Karpas-422 (cell line): ENCODE data around the gene SH3RF1. TPM values are rescaled to one million over a fixed set of nuclear protein-coding genes. Genes with fewer than 3 reads are reported as not detected.

Experiments used
- DNase-seq: peaks from one replicate; pipeline ENCODE4 v3.0.0-alpha.2; 2015
- H2AFZ ChIP-seq: fragments of 200-600 bp; sonication (generic); 2 replicates; pipeline ENCODE4 v1.6.1; 2014; ENCODE audit warnings: antibody characterized with exemption, low read length, mixed read lengths
- H3K27ac ChIP-seq: fragments of 200-600 bp; sonication (generic); 2 replicates; pipeline ENCODE4 v1.5.1; 2014; ENCODE audit warnings: mild to moderate bottlenecking, low read length, moderate library complexity
- H3K27me3 ChIP-seq: fragments of 200-600 bp; sonication (generic); 2 replicates; pipeline ENCODE4 v1.6.1; 2014; ENCODE audit warnings: low read length, mixed read lengths
- H3K36me3 ChIP-seq: fragments of 200-600 bp; sonication (generic); 2 replicates; pipeline ENCODE4 v1.6.1; 2014; ENCODE audit warnings: low read length, mixed read lengths; ENCODE audit not compliant: insufficient read depth
- H3K4me1 ChIP-seq: fragments of 200-600 bp; sonication (generic); 2 replicates; pipeline ENCODE4 v1.6.1; 2014; ENCODE audit warnings: mild to moderate bottlenecking, low read length, mixed read lengths
- H3K4me2 ChIP-seq: fragments of 200-600 bp; sonication (generic); 2 replicates; pipeline ENCODE4 v1.6.1; 2014; ENCODE audit warnings: low read length, low read depth, mild to moderate bottlenecking; ENCODE audit not compliant: poor library complexity, severe bottlenecking
- H3K4me3 ChIP-seq: fragments of 200-600 bp; sonication (generic); 2 replicates; pipeline ENCODE4 v1.5.1; 2014; ENCODE audit warnings: mild to moderate bottlenecking, antibody characterized with exemption, low read length, mixed read lengths
- H3K79me2 ChIP-seq: fragments of 200-600 bp; sonication (generic); 2 replicates; pipeline ENCODE4 v1.6.1; 2014; ENCODE audit warnings: mild to moderate bottlenecking, low read length, mixed read lengths
- H3K9ac ChIP-seq: fragments of 200-600 bp; sonication (generic); 2 replicates; pipeline ENCODE4 v1.6.0; 2014; ENCODE audit warnings: low read length
- H3K9me2 ChIP-seq: fragments of 200-600 bp; sonication (generic), shearing (Covaris generic); replicated peaks from 2 replicates; pipeline ENCODE4 v1.6.0; 2014; ENCODE audit warnings: mild to moderate bottlenecking, low read length, moderate library complexity; ENCODE audit not compliant: insufficient read depth
- H3K9me3 ChIP-seq: fragments of 300-700, 200-600 bp; sonication (generic); 2 replicates; pipeline ENCODE4 v1.6.1; 2014; ENCODE audit warnings: low read length, mixed read lengths
- H4K20me1 ChIP-seq: fragments of 200-600 bp; sonication (generic); 2 replicates; pipeline ENCODE4 v1.6.1; 2014; ENCODE audit warnings: mild to moderate bottlenecking, antibody characterized with exemption, low read length, low read depth; ENCODE audit not compliant: insufficient read depth
- total RNA-seq: library from RNA; depleted of rRNA; stranded (reverse); fragments of >200 nt; shearing (Covaris generic); gene quantifications from 2 replicates; pipeline ENCODE4 v1.2.3, GENCODE V29; 2014; ENCODE audit warnings: low replicate concordance

Gene SH3RF1
- total RNA-seq, 1 experiment from 2014 or later: not detected

DNA sequence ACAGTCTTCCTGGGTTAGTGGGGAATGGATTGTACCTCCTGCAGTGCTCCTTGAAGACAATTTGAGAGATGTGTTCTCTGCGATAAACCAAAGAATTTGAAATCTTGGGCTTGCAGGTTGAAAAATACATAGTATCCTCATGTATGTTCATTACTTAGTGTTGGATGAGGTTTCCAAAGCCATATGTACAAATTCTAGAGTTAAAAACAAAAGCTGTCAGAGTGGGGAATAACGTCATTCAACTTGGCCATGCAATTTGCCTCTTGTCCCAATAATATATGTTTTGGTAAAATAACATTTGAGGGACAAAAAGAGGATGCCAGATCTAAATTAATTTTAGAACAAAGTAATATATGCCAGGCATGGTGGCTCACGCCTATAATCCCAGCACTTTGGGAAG, 209.4 kb downstream of the SH3RF1 start:
- H3K4me3 ChIP-seq: no peak overlapping the region
- no peaks in the 10 kb centered on the region for H3K9me3 ChIP-seq
- H2AFZ ChIP-seq: no peak overlapping the region
- no peaks in the 10 kb centered on the region for H3K4me1 ChIP-seq
- no peaks in the 10 kb centered on the region for H4K20me1 ChIP-seq
- no peaks in the 10 kb centered on the region for H3K79me2 ChIP-seq
- no peaks in the 10 kb centered on the region for H3K9me2 ChIP-seq
- no peak overlapping the region for H3K4me2 ChIP-seq
- no peaks in the 10 kb centered on the region for H3K27me3 ChIP-seq
- no peak overlapping the region for H3K27ac ChIP-seq
- no peak for DNase-seq
- H3K9ac ChIP-seq: no peak overlapping the region
- no peaks in the 10 kb centered on the region for H3K36me3 ChIP-seq

DNA sequence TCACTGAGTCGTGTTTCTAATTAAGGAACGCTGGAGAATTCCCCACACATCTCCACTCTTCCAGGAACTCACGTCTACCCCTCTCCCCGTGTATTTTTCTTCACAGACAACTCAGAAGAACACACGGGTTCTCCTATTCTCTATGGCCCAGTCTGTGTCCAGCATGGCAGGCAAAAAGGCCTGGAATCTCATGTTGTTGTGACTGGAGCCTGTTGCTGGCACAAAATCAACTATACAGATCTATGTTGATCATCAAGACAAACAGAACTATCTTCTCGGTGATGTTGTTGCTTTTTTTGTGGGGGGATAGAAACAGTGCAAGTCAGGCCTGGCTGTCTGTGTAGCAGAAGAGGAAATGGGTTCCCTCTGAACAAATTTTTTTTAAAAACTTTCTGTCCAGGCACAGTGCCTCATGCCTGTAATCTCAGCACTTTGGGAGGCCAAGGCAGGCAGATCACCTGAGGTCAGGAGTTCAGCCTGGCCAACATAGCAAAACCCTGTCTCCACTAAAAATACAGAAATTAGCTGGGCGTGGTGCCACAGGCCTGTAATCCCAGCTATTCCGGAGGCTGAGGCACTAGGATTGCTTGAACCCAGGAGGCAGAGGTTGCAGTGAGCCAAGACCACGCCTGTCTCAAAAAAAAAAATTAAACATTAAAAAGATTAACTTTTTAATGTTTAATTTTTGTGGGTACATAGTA, 210.2 kb downstream of the SH3RF1 start:
- Histone ChIP-seq H3K27me3 (no peaks in the 10 kb centered on the region), H3K27ac (no peak overlapping the region), H3K36me3 (no peaks in the 10 kb centered on the region), H3K4me1 (no peaks in the 10 kb centered on the region), H4K20me1 (no peaks in the 10 kb centered on the region), H3K79me2 (no peaks in the 10 kb centered on the region), H3K4me2 (no peak overlapping the region), H3K9ac (no peak overlapping the region), H3K9me3 (no peaks in the 10 kb centered on the region), H3K4me3 (no peak overlapping the region), H3K9me2 (no peaks in the 10 kb centered on the region), H2AFZ (no peak overlapping the region)
- no peak for DNase-seq

DNA sequence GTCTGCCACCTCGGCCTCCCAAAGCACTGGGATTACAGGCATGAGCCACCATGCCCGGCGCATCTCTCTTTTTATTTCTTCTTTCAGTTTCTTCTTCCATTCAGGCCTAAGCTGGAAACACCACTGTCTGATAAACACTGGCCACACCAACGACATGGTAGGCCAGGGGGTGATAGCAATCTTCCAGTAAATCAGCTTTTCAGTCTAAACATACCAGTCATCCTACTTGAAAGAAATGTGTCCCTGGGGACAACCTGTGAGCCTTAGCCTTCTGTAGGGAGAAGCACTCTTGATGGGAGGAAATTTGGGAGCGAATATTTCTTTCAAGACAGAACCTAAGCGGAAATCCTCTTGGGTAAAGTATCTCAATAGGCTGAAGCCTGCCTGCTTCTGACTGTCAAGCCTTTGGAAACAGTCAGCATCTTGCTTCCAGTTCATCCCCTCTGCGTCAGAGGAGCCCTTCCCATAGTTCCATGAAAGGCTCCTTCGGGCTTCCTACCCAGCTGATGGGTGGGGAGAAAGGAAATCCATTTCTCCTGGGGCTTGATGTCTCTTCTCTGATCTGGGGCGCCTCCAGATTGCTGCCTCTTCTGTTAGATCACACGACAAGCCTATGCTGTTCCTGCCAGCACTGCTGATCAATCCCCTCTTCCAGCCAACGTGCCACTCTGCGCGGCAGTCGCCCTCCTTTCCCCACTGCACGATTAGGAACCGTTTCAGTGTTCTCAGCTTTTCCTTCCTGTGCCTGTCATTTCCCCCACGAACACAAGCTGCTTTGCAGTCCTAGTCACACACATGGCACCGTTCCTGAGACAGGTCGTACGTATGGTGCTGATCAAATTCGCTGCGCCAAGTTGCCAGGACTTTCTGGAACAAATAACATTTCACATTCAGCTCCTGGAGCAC, 211.2 kb downstream of the SH3RF1 start:
- no peaks in the 10 kb centered on the region for H3K79me2 ChIP-seq
- H3K4me2 ChIP-seq: no peak overlapping the region
- H2AFZ ChIP-seq: no peak overlapping the region
- H3K9me3 ChIP-seq: no peaks in the 10 kb centered on the region
- no peak for DNase-seq
- H3K27me3 ChIP-seq: no peaks in the 10 kb centered on the region
- no peak overlapping the region for H3K9ac ChIP-seq
- H3K9me2 ChIP-seq: no peaks in the 10 kb centered on the region
- no peaks in the 10 kb centered on the region for H4K20me1 ChIP-seq
- no peak overlapping the region for H3K27ac ChIP-seq
- H3K4me1 ChIP-seq: no peaks in the 10 kb centered on the region
- H3K4me3 ChIP-seq: no peak overlapping the region
- no peaks in the 10 kb centered on the region for H3K36me3 ChIP-seq

DNA sequence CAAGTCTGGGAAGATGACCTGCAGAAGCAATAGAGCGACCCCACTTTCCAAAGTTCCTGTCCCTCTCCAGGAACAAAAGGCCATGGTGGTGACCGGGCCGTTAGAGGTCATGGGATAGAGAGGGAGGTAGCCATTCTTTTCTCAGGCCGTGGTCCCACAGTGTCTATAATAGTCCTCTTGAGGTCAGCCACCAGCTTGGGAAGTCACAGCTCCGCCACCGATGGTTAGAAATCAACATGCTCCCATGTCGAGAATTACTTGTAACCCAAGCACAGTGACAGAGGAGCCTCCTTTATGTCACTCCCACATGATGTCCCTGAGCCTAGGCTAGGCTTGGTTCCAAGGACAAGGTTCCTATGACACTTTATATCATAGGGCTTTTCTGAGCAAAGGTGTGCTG, 212.4 kb downstream of the SH3RF1 start:
- H3K36me3 ChIP-seq: no peaks in the 10 kb centered on the region
- H3K9ac ChIP-seq: no peak overlapping the region
- H3K79me2 ChIP-seq: no peaks in the 10 kb centered on the region
- no peaks in the 10 kb centered on the region for H3K9me2 ChIP-seq
- no peaks in the 10 kb centered on the region for H3K27me3 ChIP-seq
- no peak overlapping the region for H3K4me2 ChIP-seq
- no peaks in the 10 kb centered on the region for H4K20me1 ChIP-seq
- no peak overlapping the region for H3K4me3 ChIP-seq
- no peak overlapping the region for H3K27ac ChIP-seq
- H3K9me3 ChIP-seq: no peaks in the 10 kb centered on the region
- H2AFZ ChIP-seq: no peak overlapping the region
- no peaks in the 10 kb centered on the region for H3K4me1 ChIP-seq
- no peak for DNase-seq

DNA sequence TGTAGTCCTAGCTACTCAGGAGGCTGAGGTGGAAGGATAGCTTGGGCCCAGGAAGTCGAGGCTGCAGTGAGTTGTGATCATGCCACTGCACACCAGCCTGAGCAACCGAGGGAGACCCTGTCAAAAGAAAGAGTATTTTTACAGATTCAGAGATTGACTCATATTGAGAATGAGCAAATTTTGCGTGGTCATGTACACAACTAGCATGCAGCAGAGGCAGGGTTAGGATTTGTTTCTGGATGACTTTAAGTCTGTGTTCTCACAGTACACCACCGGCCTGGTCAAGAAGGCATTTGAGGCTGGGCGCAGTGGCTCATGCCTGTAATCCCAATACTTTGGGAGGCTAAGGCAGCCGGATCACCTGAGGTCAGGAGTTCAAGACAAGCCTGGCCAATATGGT, 215.9 kb downstream of the SH3RF1 start:
- Histone ChIP-seq H3K79me2 (no peaks in the 10 kb centered on the region), H3K36me3 (no peaks in the 10 kb centered on the region), H3K4me2 (no peak overlapping the region), H3K27me3 (no peaks in the 10 kb centered on the region), H3K4me3 (no peak overlapping the region), H3K9ac (no peak overlapping the region), H3K4me1 (no peaks in the 10 kb centered on the region), H3K9me3 (no peaks in the 10 kb centered on the region), H3K9me2 (no peaks in the 10 kb centered on the region), H3K27ac (no peak overlapping the region), H2AFZ (no peak overlapping the region), H4K20me1 (no peaks in the 10 kb centered on the region)
- DNase-seq: no peak

DNA sequence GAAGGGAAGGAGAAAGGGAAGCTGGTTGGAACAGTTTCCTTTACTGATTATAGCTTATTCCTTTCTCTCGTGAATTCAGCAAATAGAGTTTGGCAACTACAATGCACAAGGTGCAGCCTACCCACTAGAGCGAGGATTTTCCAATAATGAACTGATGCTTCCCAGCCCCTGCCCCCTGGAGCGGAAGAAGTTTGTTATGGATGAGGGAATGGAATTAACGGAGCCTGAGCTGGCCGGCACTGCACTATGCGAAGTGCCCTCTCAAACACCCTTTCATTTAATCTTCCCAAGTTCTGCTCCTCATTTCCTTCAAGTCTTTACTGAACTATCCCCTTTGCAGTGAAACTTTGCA, 218.2 kb downstream of the SH3RF1 start:
- DNase-seq: no peak
- Histone ChIP-seq H3K4me3 (no peak overlapping the region), H3K36me3 (no peaks in the 10 kb centered on the region), H3K4me2 (no peak overlapping the region), H3K27ac (no peak overlapping the region), H3K79me2 (no peaks in the 10 kb centered on the region), H3K9me2 (no peaks in the 10 kb centered on the region), H3K27me3 (no peaks in the 10 kb centered on the region), H4K20me1 (no peaks in the 10 kb centered on the region), H3K9me3 (no peaks in the 10 kb centered on the region), H3K4me1 (no peaks in the 10 kb centered on the region), H2AFZ (no peak overlapping the region), H3K9ac (no peak overlapping the region)

DNA sequence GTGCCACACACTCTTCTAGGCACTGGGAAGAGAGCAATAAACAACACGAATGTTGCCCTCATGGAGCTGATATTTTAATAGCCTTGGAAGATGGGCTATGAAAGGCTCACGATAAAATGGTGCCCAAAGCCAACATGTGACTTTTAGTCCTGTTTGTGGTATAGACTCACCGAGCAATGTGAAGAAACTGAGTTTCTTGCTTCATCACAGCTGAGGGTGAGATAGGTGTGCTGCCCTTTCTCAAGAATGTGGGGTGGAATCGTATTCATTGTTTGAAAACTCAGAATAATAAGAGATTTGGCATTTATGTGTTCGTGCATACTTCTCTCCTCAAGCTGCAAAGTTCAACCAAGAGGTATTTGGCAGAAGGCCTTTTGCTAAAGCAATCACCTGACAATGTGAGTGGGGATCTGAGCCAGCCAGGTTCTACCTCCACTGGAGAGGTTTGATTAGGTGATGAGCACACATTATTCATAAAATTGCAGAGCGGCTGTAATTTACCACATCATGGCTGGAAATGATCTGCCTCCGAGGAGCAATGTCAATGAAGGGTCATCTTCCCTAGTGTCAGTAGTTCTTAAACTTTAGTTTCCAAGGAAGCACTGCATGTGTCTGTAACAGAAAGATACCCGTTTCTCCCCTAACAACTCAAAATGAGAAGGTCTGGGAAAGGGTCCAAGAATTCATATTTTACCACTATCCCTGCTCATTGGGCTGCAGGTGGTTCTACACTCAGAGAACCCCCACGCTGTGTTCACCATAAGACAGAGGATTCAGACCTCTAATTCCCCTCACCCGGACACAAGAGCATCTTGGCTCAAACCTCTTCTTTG, 218.8 kb downstream of the SH3RF1 start:
- Histone ChIP-seq H3K79me2 (no peaks in the 10 kb centered on the region), H2AFZ (no peak overlapping the region), H3K36me3 (no peaks in the 10 kb centered on the region), H3K9ac (no peak overlapping the region), H4K20me1 (no peaks in the 10 kb centered on the region), H3K27me3 (no peaks in the 10 kb centered on the region), H3K27ac (no peak overlapping the region), H3K9me2 (no peaks in the 10 kb centered on the region), H3K4me3 (no peak overlapping the region), H3K4me2 (no peak overlapping the region), H3K9me3 (no peaks in the 10 kb centered on the region), H3K4me1 (no peaks in the 10 kb centered on the region)
- DNase-seq: no peak
